Hepatocyte (in vitro differentiated cells): ENCODE data around the gene ZSCAN29. TPM values are rescaled to one million over a fixed set of nuclear protein-coding genes. Genes with fewer than 3 reads are reported as not detected.
"Not testable (repeated sequence)": the region's sequence is repeated elsewhere in the genome, so short reads cannot be mapped to it uniquely, and the experiment has no call there.

ENCODE experiments used
- DNase-seq: peaks from one replicate; pipeline ENCODE4 v3.0.0-alpha.2; 2016; ENCODE audit warnings: low spot score
- H2AFZ ChIP-seq: fragments of 200-600 bp; sonication (generic); 2 replicates; pipeline ENCODE4 v1.6.0; 2016; ENCODE audit warnings: antibody characterized with exemption, mild to moderate bottlenecking
- H3K27ac ChIP-seq: fragments of 200-600 bp; sonication (generic); 2 replicates; pipeline ENCODE4 v1.5.1; 2016; ENCODE audit warnings: mild to moderate bottlenecking
- H3K27me3 ChIP-seq: fragments of 200-600 bp; sonication (generic); 2 replicates; pipeline ENCODE4 v1.6.1; 2016
- H3K36me3 ChIP-seq: fragments of 200-600 bp; sonication (generic); replicated peaks from 2 replicates; pipeline ENCODE4 v1.5.1; 2016; ENCODE audit warnings: low read depth; ENCODE audit not compliant: insufficient read depth
- H3K4me1 ChIP-seq: fragments of 200-600 bp; sonication (generic); 2 replicates; pipeline ENCODE4 v1.5.1; 2016; ENCODE audit warnings: mild to moderate bottlenecking, moderate library complexity; ENCODE audit not compliant: insufficient read depth
- H3K4me2 ChIP-seq: fragments of 200-600 bp; sonication (generic); 2 replicates; pipeline ENCODE4 v1.6.0; 2016
- H3K4me3 ChIP-seq: fragments of 200-600 bp; sonication (generic); 2 replicates; pipeline ENCODE4 v1.5.1; 2016; ENCODE audit warnings: mild to moderate bottlenecking
- H3K79me2 ChIP-seq: fragments of 200-600 bp; sonication (generic); 2 replicates; pipeline ENCODE4 v1.6.0; 2017; ENCODE audit warnings: mild to moderate bottlenecking
- H3K9me2 ChIP-seq: fragments of 200-600 bp; sonication (generic); replicated peaks from 2 replicates; pipeline ENCODE4 v1.6.0; 2017; ENCODE audit warnings: mild to moderate bottlenecking; ENCODE audit not compliant: insufficient read depth
- H3K9me3 ChIP-seq: fragments of 200-600 bp; sonication (generic); 2 replicates; pipeline ENCODE4 v1.5.1; 2016; ENCODE audit warnings: low read depth, mild to moderate bottlenecking
- H4K20me1 ChIP-seq: fragments of 200-600 bp; sonication (generic); 2 replicates; pipeline ENCODE4 v1.6.0; 2016; ENCODE audit warnings: mild to moderate bottlenecking; ENCODE audit not compliant: insufficient read depth, poor library complexity, severe bottlenecking
- EZH2 ChIP-seq: fragments of 200-600 bp; sonication (generic); IDR thresholded peaks from 2 replicates; pipeline ENCODE4 v1.6.1; 2016; ENCODE audit warnings: antibody characterized with exemption, mild to moderate bottlenecking, borderline replicate concordance
- EZH2phosphoT487 ChIP-seq: fragments of 200-600 bp; sonication (generic); IDR thresholded peaks from one replicate; pipeline ENCODE4 v1.6.1; 2018; ENCODE audit warnings: antibody characterized with exemption, mild to moderate bottlenecking, low read depth, moderate library complexity; ENCODE audit not compliant: unreplicated experiment, severe bottlenecking
- WGBS: methylation state at CpG from one replicate; pipeline ENCODE4 v1.1.6; 2016; ENCODE audit warnings: low lambda C conversion rate; ENCODE audit errors: missing lambda C conversion rate; 5-methylcytosine and 5-hydroxymethylcytosine counted together
- polyA plus RNA-seq: library from polyadenylated mRNA; unstranded; fragments of >200 nt; fragmentation: Nextera tagmentation; extraction: Ambion mirVana; gene quantifications from 2 replicates; pipeline ENCODE4 v1.2.1, GENCODE V29; 2016
- total RNA-seq: library from RNA; depleted of rRNA; stranded (reverse); fragments of >200 nt; gene quantifications from 2 replicates; pipeline ENCODE4 v1.2.3, GENCODE V29; 2014
- TF ChIP-seq, protein P1 (sequence below): fragments of 200-600 bp; sonication (generic); IDR thresholded peaks from 2 replicates; pipeline ENCODE4 v1.5.1; 2016; ENCODE audit warnings: antibody characterized with exemption, mild to moderate bottlenecking; ENCODE audit not compliant: poor library complexity

Gene ZSCAN29
- total and polyA plus RNA-seq, 2 experiments from 2014 or later = 9.8 to 30.3 TPM

DNA sequence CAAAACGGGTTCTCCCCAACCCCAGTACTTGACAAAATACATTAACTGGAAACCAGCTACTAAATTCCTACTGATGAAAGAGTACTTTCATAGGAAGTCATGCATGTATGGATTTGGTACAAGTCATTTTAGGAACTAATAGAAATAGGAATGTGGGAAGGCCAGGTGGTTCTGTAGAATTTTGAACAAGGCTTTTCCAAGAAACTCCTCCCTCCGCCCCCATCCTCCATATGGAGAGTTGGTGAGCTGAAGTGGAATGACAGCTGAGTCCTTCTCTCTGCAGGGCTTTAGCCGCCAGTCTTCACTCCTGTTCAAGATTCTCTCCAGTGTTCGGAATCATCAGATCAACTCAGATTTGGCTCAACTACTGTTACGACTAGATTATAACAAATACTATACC, 33.3 kb upstream of the ZSCAN29 start:
- no peaks in the 10 kb centered on the region for H3K9me3 ChIP-seq
- no peak overlapping the region for H3K4me2 ChIP-seq
- H4K20me1 ChIP-seq = no peaks in the 10 kb centered on the region
- H2AFZ ChIP-seq = no peak overlapping the region
- H3K27me3 ChIP-seq = no peaks in the 10 kb centered on the region
- H3K79me2 ChIP-seq = no peaks in the 10 kb centered on the region
- no peak for DNase-seq
- 92% methylated on average over 5 of the region's 5 CpGs for WGBS
- peaks cover 5% of the 10 kb centered on the region for H3K4me1 ChIP-seq
- H3K9me2 ChIP-seq = no peaks in the 10 kb centered on the region
- TF ChIP-seq, protein P1, sequence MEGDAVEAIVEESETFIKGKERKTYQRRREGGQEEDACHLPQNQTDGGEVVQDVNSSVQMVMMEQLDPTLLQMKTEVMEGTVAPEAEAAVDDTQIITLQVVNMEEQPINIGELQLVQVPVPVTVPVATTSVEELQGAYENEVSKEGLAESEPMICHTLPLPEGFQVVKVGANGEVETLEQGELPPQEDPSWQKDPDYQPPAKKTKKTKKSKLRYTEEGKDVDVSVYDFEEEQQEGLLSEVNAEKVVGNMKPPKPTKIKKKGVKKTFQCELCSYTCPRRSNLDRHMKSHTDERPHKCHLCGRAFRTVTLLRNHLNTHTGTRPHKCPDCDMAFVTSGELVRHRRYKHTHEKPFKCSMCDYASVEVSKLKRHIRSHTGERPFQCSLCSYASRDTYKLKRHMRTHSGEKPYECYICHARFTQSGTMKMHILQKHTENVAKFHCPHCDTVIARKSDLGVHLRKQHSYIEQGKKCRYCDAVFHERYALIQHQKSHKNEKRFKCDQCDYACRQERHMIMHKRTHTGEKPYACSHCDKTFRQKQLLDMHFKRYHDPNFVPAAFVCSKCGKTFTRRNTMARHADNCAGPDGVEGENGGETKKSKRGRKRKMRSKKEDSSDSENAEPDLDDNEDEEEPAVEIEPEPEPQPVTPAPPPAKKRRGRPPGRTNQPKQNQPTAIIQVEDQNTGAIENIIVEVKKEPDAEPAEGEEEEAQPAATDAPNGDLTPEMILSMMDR = no peak
- H3K36me3 ChIP-seq = no peaks in the 10 kb centered on the region
- H3K27ac ChIP-seq = no peak overlapping the region
- no peak overlapping the region for H3K4me3 ChIP-seq

DNA sequence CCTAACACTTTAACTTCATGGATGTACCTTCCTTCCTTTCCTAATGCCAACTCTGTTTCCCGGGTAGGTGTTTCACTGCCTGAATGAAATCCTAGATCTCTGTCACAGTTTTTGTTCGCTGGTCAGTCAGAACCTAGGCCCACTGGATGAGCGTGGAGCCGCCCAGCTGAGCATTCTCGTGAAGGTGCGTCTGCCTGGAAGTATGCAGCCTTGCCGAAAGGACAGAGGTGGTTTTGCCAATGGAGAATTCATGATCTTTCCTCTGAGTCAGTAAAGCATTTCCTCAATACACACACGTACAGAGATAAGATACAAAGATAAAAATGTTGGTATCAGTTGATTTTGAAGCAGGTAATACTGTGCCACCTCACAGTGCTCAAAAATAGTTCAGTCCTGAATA, 32.8 kb upstream of the ZSCAN29 start:
- no peaks in the 10 kb centered on the region for H3K9me2 ChIP-seq
- H3K27ac ChIP-seq = no peak overlapping the region
- no peak for DNase-seq
- H3K4me1 ChIP-seq = peaks cover 5% of the 10 kb centered on the region
- H2AFZ ChIP-seq = no peak overlapping the region
- H3K36me3 ChIP-seq = no peaks in the 10 kb centered on the region
- H3K4me2 ChIP-seq = no peak overlapping the region
- H3K79me2 ChIP-seq = no peaks in the 10 kb centered on the region
- no peak overlapping the region for H3K4me3 ChIP-seq
- H4K20me1 ChIP-seq = no peaks in the 10 kb centered on the region
- 89% methylated on average over 8 of the region's 8 CpGs for WGBS
- H3K9me3 ChIP-seq = no peaks in the 10 kb centered on the region
- TF ChIP-seq EZH2 (no peak), EZH2phosphoT487 (no peak)
- TF ChIP-seq, protein P1 = no peak
- no peaks in the 10 kb centered on the region for H3K27me3 ChIP-seq

DNA sequence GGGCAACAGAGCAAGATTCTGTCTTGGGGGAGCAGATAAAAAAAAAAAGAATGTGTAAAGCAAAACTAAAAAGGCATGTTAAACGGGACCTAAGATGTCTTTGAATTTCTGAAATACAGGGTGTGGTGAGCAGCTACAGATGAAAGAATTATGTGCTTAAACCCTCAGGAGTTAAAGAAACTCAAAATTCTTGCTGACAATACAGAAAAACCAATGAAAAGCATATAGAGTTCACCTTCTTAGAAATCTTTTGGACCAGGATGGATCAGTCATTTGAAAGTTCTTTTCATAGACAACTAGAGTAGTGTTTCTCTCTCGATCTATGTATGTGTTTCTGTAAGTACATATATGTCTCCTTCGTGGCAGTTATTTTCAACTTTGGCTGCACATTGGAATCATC, 31.4 kb upstream of the ZSCAN29 start:
- H2AFZ ChIP-seq = no peak overlapping the region
- H3K9me3 ChIP-seq = no peaks in the 10 kb centered on the region
- no peaks in the 10 kb centered on the region for H4K20me1 ChIP-seq
- H3K36me3 ChIP-seq = no peaks in the 10 kb centered on the region
- H3K4me2 ChIP-seq = no peak overlapping the region
- peaks cover 5% of the 10 kb centered on the region for H3K4me1 ChIP-seq
- TF ChIP-seq EZH2 (no peak), EZH2phosphoT487 (no peak)
- TF ChIP-seq, protein P1 = no peak
- no peak for DNase-seq
- no peak overlapping the region for H3K4me3 ChIP-seq
- WGBS = 98% methylated on average over 3 of the region's 3 CpGs
- H3K27me3 ChIP-seq = no peaks in the 10 kb centered on the region
- H3K79me2 ChIP-seq = no peaks in the 10 kb centered on the region
- H3K9me2 ChIP-seq = no peaks in the 10 kb centered on the region
- H3K27ac ChIP-seq = no peak overlapping the region

GRCh38 chr15:43393592-43393991, 22.7 kb upstream of the ZSCAN29 start:
- H3K36me3 ChIP-seq, H3K4me1 ChIP-seq, H3K4me3 ChIP-seq, H3K79me2 ChIP-seq, H3K27me3 ChIP-seq, DNase-seq, H3K9me2 ChIP-seq, H3K4me2 ChIP-seq, H4K20me1 ChIP-seq, H3K27ac ChIP-seq, H2AFZ ChIP-seq, H3K9me3 ChIP-seq: not testable (repeated sequence)
- 98% methylated on average over 6 of the region's 6 CpGs for WGBS
